ENCODE data around the gene SLC44A4.
"Not testable (repeated sequence)": the region's sequence is repeated elsewhere in the genome, so short reads cannot be mapped to it uniquely, and the experiment has no call there.

Gene SLC44A4

GRCh38 chr6:31878726-31879125, at the start of gene SLC44A4:
TSS of gene SLC44A4 (minus strand) at chr6:31878997. CDS start at chr6:31878980, 17 bp downstream.
- DNase-seq (ENCODE audit: low read depth in 2 of 2), result no peak

- DNase-seq (ENCODE audit: low read depth in 2 of 2), result no peak
These were observed 49.8 kb upstream of the SLC44A4 start for GRCh38 chr6:31928672-31928939.

GRCh38 chr6:31927863-31928671, 49.3 kb upstream of the SLC44A4 start:
- no peak for DNase-seq (ENCODE audit: low read depth in 2 of 2)

- no peak for DNase-seq (ENCODE audit: low read depth in 2 of 2)
These were observed 48.6 kb upstream of the SLC44A4 start, which contains the start of gene C2 for GRCh38 chr6:31927242-31927862. TSS of gene C2 (plus strand) at chr6:31927717. CDS start at chr6:31927753, 36 bp downstream.

- DNase-seq (ENCODE audit: low read depth in 2 of 2), result no peak
These were observed 44.1 kb upstream of the SLC44A4 start for GRCh38 chr6:31922942-31923341.

GRCh38 chr6:31920811-31921210, 42.0 kb upstream of the SLC44A4 start:
- no peak for DNase-seq (ENCODE audit: low read depth in 2 of 2)

- no peak for DNase-seq (ENCODE audit: low read depth in 2 of 2)
These were observed 41.0 kb upstream of the SLC44A4 start for GRCh38 chr6:31919624-31920303.

- no peak for DNase-seq (ENCODE audit: low read depth in 2 of 2)
These were observed 39.4 kb upstream of the SLC44A4 start for GRCh38 chr6:31918069-31918720.

- no peak for DNase-seq (ENCODE audit: low read depth in 2 of 2)
These were observed 37.0 kb upstream of the SLC44A4 start for GRCh38 chr6:31915756-31916155.

- no peak for DNase-seq (ENCODE audit: low read depth in 2 of 2)
These were observed 36.6 kb upstream of the SLC44A4 start for GRCh38 chr6:31915351-31915750.

GRCh38 chr6:31911826-31912585, 33.2 kb upstream of the SLC44A4 start:
- no peak for DNase-seq (ENCODE audit: low read depth in 2 of 2)

GRCh38 chr6:31909298-31909697, 30.5 kb upstream of the SLC44A4 start:
- not testable (repeated sequence) for DNase-seq (ENCODE audit: low read depth in 2 of 2)

GRCh38 chr6:31908791-31909190, 30.0 kb upstream of the SLC44A4 start:
- no peak for DNase-seq (ENCODE audit: low read depth in 2 of 2)

- DNase-seq (ENCODE audit: low read depth in 2 of 2), result not testable (repeated sequence)
These were observed 29.5 kb upstream of the SLC44A4 start for GRCh38 chr6:31908255-31908654.

- DNase-seq (ENCODE audit: low read depth in 2 of 2), result no peak
These were observed 28.5 kb upstream of the SLC44A4 start for GRCh38 chr6:31907158-31907813.

GRCh38 chr6:31906727-31907126, 27.9 kb upstream of the SLC44A4 start:
- DNase-seq (ENCODE audit: low read depth in 2 of 2), result not testable (repeated sequence)

GRCh38 chr6:31906122-31906521, 27.3 kb upstream of the SLC44A4 start:
- no peak for DNase-seq (ENCODE audit: low read depth in 2 of 2)

GRCh38 chr6:31905041-31905440, 26.2 kb upstream of the SLC44A4 start:
- no peak for DNase-seq (ENCODE audit: low read depth in 2 of 2)

- no peak for DNase-seq (ENCODE audit: low read depth in 2 of 2)
These were observed 25.2 kb upstream of the SLC44A4 start for GRCh38 chr6:31903957-31904356.

GRCh38 chr6:31901953-31902643, 23.3 kb upstream of the SLC44A4 start, which contains the start of gene ZBTB12:
TSS of gene ZBTB12 (minus strand) at chr6:31902086. CDS start at chr6:31901305, 781 bp downstream.
- DNase-seq (ENCODE audit: low read depth in 2 of 2), result peak; percentile 65 to 82
